Naive thymus-derived CD8-positive, alpha-beta T cell (primary cell): Measurements from ENCODE around the gene IL22RA1. TPM values are rescaled to one million over a fixed set of nuclear protein-coding genes. Genes with fewer than 3 reads are reported as not detected.
A peak's percentile ranks its signal among the peaks of the same experiment; 100 is the strongest.

Experiments used
- ATAC-seq, 2 donors: fragments of 150-1000 bp; cut with Tn5 transposase in 1 of 2; sonication (Bioruptor Pico), chemical (Tn5 transposase) in 1 of 2; 1 replicate in 1 of 2; 2 replicates in 1 of 2; pipeline ENCODE4 v1.10.0; 2021; ENCODE audit warnings: mild to moderate bottlenecking in 2 of 2, moderate library complexity in 2 of 2
- POLR2A ChIA-PET: fragments of 350-600 bp; sonication (Branson Sonifier 250); formaldehyde crosslinking; loops from one replicate; lab custom pipeline; 2021; ENCODE audit warnings: antibody characterized with exemption; lab: Charles Lee
- DNase-seq, 10 donors: peaks; one replicate each; pipeline versions ENCODE4 v3.0.0 to v3.0.0-alpha.2; 2020 to 2022
- H3K27ac Mint-ChIP-seq, 10 donors: one replicate each; pipeline ENCODE4 v1.8.0; 2020 to 2022; ENCODE audit warnings: mild to moderate bottlenecking in 10 of 10, mixed read lengths in 10 of 10, moderate library complexity in 4 of 10, inconsistent platforms in 1 of 10
- H3K27me3 Mint-ChIP-seq, 5 donors: one replicate each; pipeline ENCODE4 v1.8.0; 2021 to 2022; ENCODE audit warnings: mixed read lengths in 5 of 5
- H3K36me3 Mint-ChIP-seq, 3 donors: one replicate each; pipeline ENCODE4 v1.8.0; 2020 to 2022; ENCODE audit warnings: mixed read lengths in 3 of 3, mild to moderate bottlenecking in 2 of 3, inconsistent platforms in 1 of 3
- H3K4me1 Mint-ChIP-seq, 4 donors: one replicate each; pipeline ENCODE4 v1.8.0; 2021 to 2022; ENCODE audit warnings: mixed read lengths in 4 of 4
- H3K4me3 Mint-ChIP-seq, 10 donors: one replicate each; pipeline ENCODE4 v1.8.0; 2020 to 2022; ENCODE audit warnings: mild to moderate bottlenecking in 10 of 10, mixed read lengths in 10 of 10, moderate library complexity in 6 of 10, inconsistent platforms in 1 of 10
- H3K9me3 Mint-ChIP-seq, 9 donors: one replicate each; pipeline ENCODE4 v1.8.0; 2020 to 2022; ENCODE audit warnings: mixed read lengths in 9 of 9, mild to moderate bottlenecking in 3 of 9, inconsistent platforms in 1 of 9, moderate library complexity in 1 of 9
- polyA plus RNA-seq, 3 donors: library from polyadenylated mRNA; unstranded; fragments of 300-500 nt; fragmentation: Illumina TruSeq; gene quantifications; one replicate each; pipeline ENCODE4 v1.2.3, GENCODE V29; 2021
- total RNA-seq, 8 experiments: library from RNA in 2 of 8; stranded (reverse) in 2 of 8; gene quantifications; one replicate each; pipeline ENCODE4 v1.2.3 and lab custom pipeline; 2021 to 2026

The IL22RA1 gene
- total and polyA plus RNA-seq, 5 experiments from 2014 or later = not detected

DNA sequence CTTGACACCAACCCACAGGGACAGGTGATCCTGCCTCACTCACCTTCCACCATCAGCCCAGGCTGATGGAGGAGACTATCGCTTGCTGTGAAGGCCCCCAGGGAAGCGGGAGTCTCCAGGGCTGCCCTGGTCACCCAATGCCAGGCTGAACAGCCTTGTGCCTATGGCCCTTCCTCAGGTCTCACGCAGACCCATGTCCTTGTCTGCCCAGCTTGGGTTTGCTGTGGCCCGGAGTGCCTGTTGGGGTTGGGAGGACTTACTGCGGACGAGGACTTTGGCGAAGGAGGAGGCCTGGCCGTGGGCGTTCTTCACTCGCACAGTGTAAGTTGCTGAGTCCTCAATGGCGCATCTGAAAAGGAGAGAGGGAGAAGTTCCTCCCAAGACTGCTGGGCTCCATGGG, 45.3 kb downstream of the IL22RA1 start:
- no peak for DNase-seq
- POLR2A ChIA-PET = no interaction called here
- H3K9me3 Mint-ChIP-seq = no peaks in the 10 kb centered on the region
- H3K4me3 Mint-ChIP-seq = no peak overlapping the region
- no peak for ATAC-seq
- no peak overlapping the region for H3K27ac Mint-ChIP-seq
- no peaks in the 10 kb centered on the region for H3K4me1 Mint-ChIP-seq
- H3K36me3 Mint-ChIP-seq = no peaks in the 10 kb centered on the region
- peaks cover 0 to 7% (median 4%) of the 10 kb centered on the region in 5 donors for H3K27me3 Mint-ChIP-seq

DNA sequence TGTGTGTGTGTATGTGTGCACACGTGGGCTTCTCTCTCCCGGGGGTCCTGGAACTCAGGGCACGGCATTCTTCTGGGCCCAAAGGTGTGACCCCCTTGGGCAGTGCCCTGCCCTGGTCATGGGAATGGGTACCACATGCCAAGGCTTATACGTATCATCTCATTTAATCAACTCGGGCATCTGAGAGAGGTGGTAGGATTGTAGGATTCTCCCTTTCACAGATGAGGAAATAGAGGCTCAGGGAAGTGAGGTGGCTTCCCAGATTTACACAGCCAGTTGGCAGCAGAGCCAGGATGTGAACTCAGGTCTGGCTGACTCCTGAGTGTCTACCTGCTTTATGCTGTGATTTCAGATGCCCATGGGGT, 46.2 kb downstream of the IL22RA1 start:
- DNase-seq (no peak), ATAC-seq (no peak)
- no peaks in the 10 kb centered on the region for H3K36me3 Mint-ChIP-seq
- POLR2A ChIA-PET = no interaction called here
- H3K4me3 Mint-ChIP-seq = no peak overlapping the region
- peaks cover 0 to 7% (median 4%) of the 10 kb centered on the region in 5 donors for H3K27me3 Mint-ChIP-seq
- H3K27ac Mint-ChIP-seq = peak overlapping the region in 1 of 10 donors; percentile 27
- H3K9me3 Mint-ChIP-seq = no peaks in the 10 kb centered on the region
- H3K4me1 Mint-ChIP-seq = no peaks in the 10 kb centered on the region

DNA sequence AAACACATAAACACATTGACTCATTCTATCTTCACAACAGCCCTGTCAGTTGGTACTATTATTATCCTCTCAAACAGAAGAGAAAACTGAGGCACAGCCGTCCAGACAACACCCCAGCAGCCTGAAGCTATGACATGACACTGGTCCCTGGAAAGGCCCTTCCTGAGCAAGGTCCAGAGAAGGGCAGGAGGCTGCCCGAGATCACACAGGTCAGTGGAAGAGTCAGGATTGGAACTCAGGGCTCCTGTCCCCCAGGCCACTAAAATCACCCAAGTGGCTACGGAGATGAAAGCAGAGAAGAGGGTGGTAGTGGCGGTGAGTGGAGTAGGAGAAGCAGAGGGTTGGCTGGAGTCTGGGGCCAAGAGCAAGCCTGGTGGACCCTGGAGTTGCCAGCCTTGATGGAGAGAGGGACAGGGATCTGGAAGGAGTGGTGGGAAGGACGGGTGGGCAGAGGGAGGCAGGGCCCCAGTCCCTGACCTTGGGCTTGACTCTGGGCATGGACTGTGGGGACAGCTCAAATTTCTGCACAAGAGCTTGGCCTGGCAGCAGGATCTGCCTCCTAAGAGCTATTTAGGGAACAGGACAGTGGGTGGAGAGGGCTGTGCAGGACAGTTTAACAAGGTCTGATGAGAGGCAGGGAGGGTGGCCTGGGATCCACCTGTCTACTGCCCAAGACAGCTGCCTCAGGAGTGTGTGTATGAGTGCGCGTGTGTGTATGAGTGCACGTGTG, 46.8 kb downstream of the IL22RA1 start:
- Mint-ChIP-seq H3K4me3 (no peak overlapping the region), H3K9me3 (no peaks in the 10 kb centered on the region), H3K27ac (peak overlapping the region in 2 of 10 donors; percentile 27 to 36), H3K36me3 (no peaks in the 10 kb centered on the region), H3K4me1 (no peaks in the 10 kb centered on the region), H3K27me3 (peaks cover 0 to 7% (median 4%) of the 10 kb centered on the region in 5 donors)
- DNase-seq (no peak), ATAC-seq (no peak)
- POLR2A ChIA-PET = no interaction called here

DNA sequence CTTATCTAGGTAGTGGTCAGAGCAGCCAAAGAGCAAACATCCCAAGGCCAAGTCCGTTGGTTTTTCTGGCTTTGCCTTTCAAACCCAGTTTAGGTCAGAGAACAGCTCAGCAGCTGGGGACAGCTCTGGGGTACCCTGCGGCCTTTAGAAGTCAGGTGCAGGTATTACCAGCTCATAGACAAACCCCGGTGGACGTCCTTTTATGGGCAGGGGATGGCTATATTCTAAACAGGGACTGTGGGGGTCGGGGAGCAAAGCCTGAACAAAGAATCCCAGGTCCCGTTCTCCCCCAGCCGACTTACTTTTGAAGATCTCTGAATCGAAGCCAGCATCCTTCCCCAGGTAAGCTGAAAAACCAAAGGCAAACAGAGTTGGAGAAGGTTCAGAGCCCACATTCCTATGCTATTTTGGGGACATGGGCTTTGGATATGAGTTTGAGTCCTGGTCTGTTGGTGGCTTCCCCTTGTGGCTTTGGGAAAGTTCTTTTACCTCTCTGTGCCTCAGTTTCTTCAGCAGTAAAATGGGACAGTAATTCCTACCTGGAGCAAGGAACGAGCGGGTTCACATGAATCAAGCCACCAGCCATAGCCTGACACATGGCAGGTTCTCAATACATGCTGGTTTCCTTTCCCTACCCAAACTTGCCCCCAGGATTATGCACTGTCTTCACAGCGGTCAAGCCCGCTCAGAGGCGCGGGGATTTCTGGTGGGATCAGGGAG, 47.6 kb downstream of the IL22RA1 start:
- Mint-ChIP-seq H3K9me3 (no peaks in the 10 kb centered on the region), H3K36me3 (no peaks in the 10 kb centered on the region), H3K4me1 (no peaks in the 10 kb centered on the region), H3K4me3 (peak overlapping the region in 1 of 10 donors; percentile 14), H3K27me3 (peaks cover 0 to 7% (median 2%) of the 10 kb centered on the region in 5 donors), H3K27ac (no peak overlapping the region)
- POLR2A ChIA-PET = no interaction called here
- no peak for ATAC-seq
- DNase-seq = no peak

DNA sequence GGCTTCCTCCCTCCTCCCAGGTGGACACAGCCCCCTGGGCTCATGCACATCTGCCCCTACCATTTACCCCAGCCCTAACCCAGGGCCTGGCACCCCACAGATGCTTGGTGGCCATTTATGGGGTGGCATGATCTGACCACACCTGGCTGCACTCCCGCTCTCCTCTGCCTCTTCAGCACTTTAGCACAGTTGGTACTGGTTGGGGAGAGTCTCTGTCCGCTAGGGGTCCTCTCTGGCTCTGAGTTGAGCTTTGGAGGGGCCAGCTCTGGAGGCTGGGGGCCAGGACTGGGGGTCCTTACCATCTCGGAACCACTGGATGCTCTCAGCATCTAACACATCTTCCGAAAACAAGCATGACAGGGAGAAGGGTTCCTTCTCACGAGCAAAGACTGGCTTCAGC, 48.4 kb downstream of the IL22RA1 start:
- POLR2A ChIA-PET = no interaction called here
- Mint-ChIP-seq H3K27me3 (peaks cover 0 to 7% (median 2%) of the 10 kb centered on the region in 5 donors), H3K4me3 (no peak overlapping the region), H3K9me3 (no peaks in the 10 kb centered on the region), H3K27ac (peak overlapping the region in 1 of 10 donors; percentile 52), H3K36me3 (no peaks in the 10 kb centered on the region), H3K4me1 (no peaks in the 10 kb centered on the region)
- ATAC-seq (no peak), DNase-seq (no peak)

DNA sequence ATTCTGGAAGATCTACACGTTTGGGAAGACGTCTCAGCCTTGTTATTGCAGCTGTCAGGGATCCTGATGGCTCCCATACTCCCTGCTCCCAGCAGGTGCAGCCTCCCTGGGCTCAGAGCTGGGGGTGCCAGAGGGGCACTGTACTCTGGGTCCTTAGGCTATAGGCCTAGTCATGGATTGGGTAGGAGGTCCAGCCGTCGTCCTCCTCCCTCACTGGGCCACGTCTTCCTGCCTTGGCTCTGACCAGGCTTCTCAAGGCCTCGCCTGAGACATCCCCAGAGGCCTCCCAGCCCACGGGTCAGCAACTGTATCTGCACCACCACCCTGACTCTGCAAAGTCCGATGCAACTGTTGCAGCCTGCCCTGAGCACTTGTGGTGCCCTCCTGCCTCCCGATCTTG, 49.2 kb downstream of the IL22RA1 start:
- no peak overlapping the region for H3K27ac Mint-ChIP-seq
- no peaks in the 10 kb centered on the region for H3K36me3 Mint-ChIP-seq
- no peaks in the 10 kb centered on the region for H3K4me1 Mint-ChIP-seq
- DNase-seq (no peak), ATAC-seq (no peak)
- no peak overlapping the region for H3K4me3 Mint-ChIP-seq
- POLR2A ChIA-PET = no interaction called here
- H3K9me3 Mint-ChIP-seq = no peaks in the 10 kb centered on the region
- H3K27me3 Mint-ChIP-seq = peaks cover 0 to 7% (median 2%) of the 10 kb centered on the region in 5 donors

DNA sequence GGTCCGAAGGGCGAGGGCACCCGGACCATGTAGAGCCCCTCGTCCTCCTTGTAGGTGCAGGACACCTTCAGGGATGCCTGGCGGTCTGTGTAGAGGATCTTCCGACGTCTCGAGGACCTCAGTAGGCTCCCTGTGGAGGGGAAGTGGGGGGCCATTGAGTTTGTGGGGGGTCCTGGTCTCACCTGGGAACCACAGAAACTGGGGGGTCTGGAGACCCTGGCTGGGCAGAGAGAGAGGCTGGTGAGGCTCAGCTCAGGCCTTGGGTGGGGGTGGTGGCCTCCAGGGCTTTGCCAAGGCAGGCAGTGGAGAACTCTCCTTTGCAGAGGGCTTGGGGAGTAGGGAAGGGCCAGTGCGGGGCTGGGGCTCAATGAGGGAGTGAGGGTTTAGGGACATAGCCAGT, 50.0 kb downstream of the IL22RA1 start:
- ATAC-seq (no peak), DNase-seq (no peak)
- no peak overlapping the region for H3K4me3 Mint-ChIP-seq
- peaks cover 0 to 7% (median 2%) of the 10 kb centered on the region in 5 donors for H3K27me3 Mint-ChIP-seq
- H3K4me1 Mint-ChIP-seq = no peaks in the 10 kb centered on the region
- H3K9me3 Mint-ChIP-seq = no peaks in the 10 kb centered on the region
- no peak overlapping the region for H3K27ac Mint-ChIP-seq
- POLR2A ChIA-PET = no interaction called here
- H3K36me3 Mint-ChIP-seq = no peaks in the 10 kb centered on the region

DNA sequence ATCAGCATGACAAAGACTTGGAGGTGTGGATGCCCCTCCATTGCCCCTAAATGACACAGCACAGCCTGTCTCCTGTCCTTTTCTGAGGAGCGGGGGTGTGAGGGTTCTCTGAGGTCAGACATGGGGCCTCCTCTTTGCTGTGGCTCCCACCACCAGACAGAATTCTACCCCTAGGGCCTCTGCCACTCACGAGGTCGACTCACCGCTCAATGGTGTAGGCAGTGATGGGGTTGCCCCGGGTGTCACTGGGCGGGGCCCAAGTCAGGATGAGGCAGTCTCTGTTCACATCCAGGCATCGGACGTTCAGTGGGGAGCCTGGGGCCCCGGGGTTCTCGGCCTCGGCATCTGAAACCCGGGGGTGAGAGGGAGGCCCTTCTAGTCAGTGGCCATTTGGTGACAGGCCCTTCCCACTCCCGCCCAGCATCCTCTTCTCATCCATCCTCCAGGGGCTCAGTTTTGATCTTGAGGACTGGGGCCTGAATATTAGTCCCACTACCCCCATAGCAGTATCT, 50.9 kb downstream of the IL22RA1 start:
- H3K36me3 Mint-ChIP-seq = no peaks in the 10 kb centered on the region
- DNase-seq (no peak), ATAC-seq (no peak)
- no peaks in the 10 kb centered on the region for H3K4me1 Mint-ChIP-seq
- H3K27ac Mint-ChIP-seq = no peak overlapping the region
- H3K9me3 Mint-ChIP-seq = no peaks in the 10 kb centered on the region
- peaks cover 0 to 13% (median 2%) of the 10 kb centered on the region in 5 donors for H3K27me3 Mint-ChIP-seq
- H3K4me3 Mint-ChIP-seq = no peak overlapping the region
- POLR2A ChIA-PET = no interaction called here

DNA sequence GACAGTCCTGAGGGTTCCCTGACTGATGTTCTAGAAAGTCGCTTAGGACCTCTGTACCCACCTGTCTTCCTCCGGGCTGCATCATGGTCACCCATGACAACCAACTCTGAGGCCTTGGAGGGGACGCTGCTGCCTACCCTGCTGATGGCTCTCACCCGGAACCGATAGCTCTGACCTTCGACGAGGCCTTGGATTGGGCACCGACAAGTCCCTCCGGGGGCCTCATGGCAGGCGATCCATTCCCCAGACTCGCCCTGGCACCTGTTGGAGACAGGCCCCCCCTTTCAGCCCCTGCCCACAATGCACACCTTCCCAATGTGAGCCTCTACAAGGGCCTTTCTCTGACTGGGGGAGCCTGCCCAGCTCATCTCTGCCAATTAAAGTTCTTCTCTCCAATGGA, 52.2 kb downstream of the IL22RA1 start:
- H3K36me3 Mint-ChIP-seq = no peaks in the 10 kb centered on the region
- ATAC-seq (no peak), DNase-seq (no peak)
- H3K27me3 Mint-ChIP-seq = peaks cover 0 to 9% (median 2%) of the 10 kb centered on the region in 5 donors
- H3K9me3 Mint-ChIP-seq = no peaks in the 10 kb centered on the region
- H3K4me1 Mint-ChIP-seq = no peaks in the 10 kb centered on the region
- no peak overlapping the region for H3K4me3 Mint-ChIP-seq
- no peak overlapping the region for H3K27ac Mint-ChIP-seq
- POLR2A ChIA-PET = interaction anchor here (0.5 kb wide), 1 partner anchor 78 kb away, joined by 6 read pairs; no protein-coding TSS in a partner anchor

DNA sequence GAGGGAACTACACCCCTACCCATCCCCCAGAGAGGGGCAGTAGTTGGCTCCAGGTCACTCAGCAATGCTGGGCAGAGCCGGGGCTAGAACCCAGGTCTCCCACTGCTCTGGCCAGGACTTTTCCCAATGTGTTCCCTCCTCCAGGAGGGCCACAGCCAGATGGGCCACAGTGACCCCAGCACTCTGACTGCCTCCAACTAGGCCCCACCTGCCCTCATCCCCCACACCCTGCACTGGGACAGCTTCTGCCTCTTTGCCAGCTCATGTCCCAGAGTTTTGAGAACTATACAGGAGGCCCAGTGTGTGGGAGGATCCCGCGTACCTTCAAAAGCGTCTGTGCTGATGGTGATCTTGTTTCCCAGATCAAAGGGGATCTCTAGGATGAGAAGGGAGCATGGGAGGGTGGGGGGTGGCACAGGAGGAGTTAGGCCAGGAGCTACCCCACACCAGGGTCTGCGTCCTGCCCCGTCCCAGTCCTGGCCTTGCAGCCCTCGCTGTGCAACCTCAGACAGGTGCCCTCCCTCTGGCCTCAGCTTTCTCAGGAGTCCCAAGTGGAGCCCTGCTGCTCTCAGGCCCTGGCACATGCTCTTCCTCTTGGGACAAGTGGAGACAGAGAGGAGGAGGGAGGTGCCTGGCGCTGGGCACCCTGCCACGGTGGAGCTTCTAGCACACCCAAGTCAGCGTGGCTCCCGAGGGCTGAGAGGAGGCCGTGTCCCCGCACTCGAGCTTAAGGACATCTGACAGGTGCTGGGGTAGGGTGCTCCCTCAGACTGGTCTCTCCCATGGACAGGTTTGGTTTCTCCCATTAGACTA, 53.0 kb downstream of the IL22RA1 start:
- Mint-ChIP-seq H3K4me3 (no peak overlapping the region), H3K4me1 (no peaks in the 10 kb centered on the region), H3K27ac (peak overlapping the region in 1 of 10 donors; percentile 24), H3K27me3 (peaks cover 0 to 14% (median 2%) of the 10 kb centered on the region in 5 donors), H3K36me3 (no peaks in the 10 kb centered on the region), H3K9me3 (no peaks in the 10 kb centered on the region)
- POLR2A ChIA-PET = interaction anchor here (0.5 kb wide), 1 partner anchor 78 kb away, joined by 6 read pairs; no protein-coding TSS in a partner anchor
- ATAC-seq (no peak), DNase-seq (no peak)

DNA sequence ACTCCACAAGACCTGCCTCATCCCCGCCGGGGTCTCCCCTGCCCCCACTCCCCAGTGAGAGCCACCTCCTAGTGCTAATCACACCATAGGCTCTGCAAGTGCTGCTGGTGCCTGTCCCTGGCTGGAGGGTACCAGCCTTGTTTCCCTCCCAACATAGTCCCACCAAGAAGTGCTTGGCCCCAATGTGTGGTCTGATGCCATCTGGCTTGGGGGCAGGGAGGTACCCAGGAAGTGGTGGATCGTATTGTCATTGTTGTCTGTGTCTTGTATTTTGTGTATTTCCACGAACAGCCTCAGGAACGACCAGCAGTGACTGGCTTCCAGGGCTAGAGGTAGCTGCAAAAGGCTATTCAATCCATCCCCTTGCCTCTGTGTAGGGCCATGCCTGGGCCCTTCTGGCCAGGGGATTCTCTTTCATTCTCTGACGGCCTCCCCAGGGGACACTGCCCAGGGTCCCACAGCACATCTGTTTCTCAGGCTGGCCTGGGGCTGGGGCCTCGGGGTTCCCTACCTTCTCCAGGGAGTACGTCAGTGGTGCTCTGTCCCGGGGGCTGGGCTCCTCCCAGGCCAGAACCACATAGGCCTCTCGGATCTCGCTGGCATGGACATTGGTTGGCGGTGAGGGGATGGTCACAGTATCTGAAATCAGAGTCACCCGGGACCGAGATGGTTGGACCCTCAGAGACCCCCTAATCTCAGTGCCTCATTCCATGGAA, 53.8 kb downstream of the IL22RA1 start:
- no peak overlapping the region for H3K4me3 Mint-ChIP-seq
- H3K36me3 Mint-ChIP-seq = no peaks in the 10 kb centered on the region
- peaks cover 0 to 14% (median 2%) of the 10 kb centered on the region in 5 donors for H3K27me3 Mint-ChIP-seq
- ATAC-seq (no peak), DNase-seq (no peak)
- H3K9me3 Mint-ChIP-seq = no peaks in the 10 kb centered on the region
- H3K27ac Mint-ChIP-seq = peak overlapping the region in 1 of 10 donors; percentile 24
- no peaks in the 10 kb centered on the region for H3K4me1 Mint-ChIP-seq
- POLR2A ChIA-PET = no interaction called here

DNA sequence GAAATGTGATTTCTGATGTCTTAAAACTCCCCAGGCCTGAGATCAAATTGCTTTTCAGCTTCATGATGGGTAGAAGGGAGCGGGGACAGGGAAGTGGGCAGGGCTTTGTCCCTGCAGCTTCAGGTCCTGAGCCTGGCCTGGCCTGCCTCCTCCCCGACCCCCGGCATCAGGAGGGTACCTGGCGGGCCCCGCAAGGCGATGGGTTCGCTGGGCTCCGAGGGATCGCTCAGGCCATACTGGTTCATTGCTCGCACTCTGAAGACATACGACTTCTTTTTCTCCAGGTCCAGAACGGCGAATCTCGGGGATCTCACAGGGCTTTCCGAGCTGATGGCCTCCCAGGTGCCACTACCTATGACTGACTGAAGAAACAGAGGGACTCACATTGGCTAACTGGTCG, 56.5 kb downstream of the IL22RA1 start:
- no peaks in the 10 kb centered on the region for H3K36me3 Mint-ChIP-seq
- no peak for ATAC-seq

More for the DNA sequence above, 56.5 kb downstream of the IL22RA1 start:
- DNase-seq = no peak
- H3K27ac Mint-ChIP-seq = no peak overlapping the region
- POLR2A ChIA-PET = no interaction called here
- no peak overlapping the region for H3K4me3 Mint-ChIP-seq
- H3K27me3 Mint-ChIP-seq = peaks cover 0 to 14% (median 4%) of the 10 kb centered on the region in 5 donors
- no peaks in the 10 kb centered on the region for H3K4me1 Mint-ChIP-seq
- no peaks in the 10 kb centered on the region for H3K9me3 Mint-ChIP-seq
